GM18526 (cell line): ENCODE results near the gene HAAO.

Experiments used
- POLR2A ChIP-seq: IDR thresholded peaks from 3 replicates; pipeline ENCODE4 v1.6.1; 2011; ENCODE audit not compliant: insufficient read length; ENCODE audit errors: extremely low read depth

HAAO gene

GRCh38 chr2:42801381-42801780 is 9.0 kb upstream of the HAAO start:
- TF ChIP-seq POLR2A = no peak

DNA sequence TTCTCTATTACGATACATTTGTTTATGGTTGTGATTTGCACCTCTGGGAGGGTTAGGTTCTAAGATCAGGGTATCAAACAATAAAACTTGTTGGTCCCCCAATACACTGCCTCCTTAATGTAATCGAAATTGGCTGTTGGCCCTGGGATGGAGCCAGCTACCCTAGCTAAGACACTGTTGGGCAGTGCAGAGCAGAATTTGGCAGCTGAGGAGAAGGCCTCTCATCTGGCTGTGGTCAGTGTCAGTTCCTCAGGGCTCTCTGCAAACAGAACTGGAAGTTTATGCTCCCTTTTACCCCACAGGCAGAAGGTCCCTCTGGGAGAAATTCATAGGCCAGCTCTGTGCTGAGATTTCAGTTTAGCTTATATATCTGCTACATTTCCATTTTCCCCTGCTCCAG is 8.6 kb upstream of the HAAO start:
- no peak for TF ChIP-seq POLR2A

- no peak for TF ChIP-seq POLR2A
Measured at GRCh38 chr2:42800461-42800962, 8.1 kb upstream of the HAAO start.

- TF ChIP-seq POLR2A = no peak
Measured at GRCh38 chr2:42799881-42800280, 7.5 kb upstream of the HAAO start.

- no peak for TF ChIP-seq POLR2A
Measured at GRCh38 chr2:42797281-42797680, 4.9 kb upstream of the HAAO start.

DNA sequence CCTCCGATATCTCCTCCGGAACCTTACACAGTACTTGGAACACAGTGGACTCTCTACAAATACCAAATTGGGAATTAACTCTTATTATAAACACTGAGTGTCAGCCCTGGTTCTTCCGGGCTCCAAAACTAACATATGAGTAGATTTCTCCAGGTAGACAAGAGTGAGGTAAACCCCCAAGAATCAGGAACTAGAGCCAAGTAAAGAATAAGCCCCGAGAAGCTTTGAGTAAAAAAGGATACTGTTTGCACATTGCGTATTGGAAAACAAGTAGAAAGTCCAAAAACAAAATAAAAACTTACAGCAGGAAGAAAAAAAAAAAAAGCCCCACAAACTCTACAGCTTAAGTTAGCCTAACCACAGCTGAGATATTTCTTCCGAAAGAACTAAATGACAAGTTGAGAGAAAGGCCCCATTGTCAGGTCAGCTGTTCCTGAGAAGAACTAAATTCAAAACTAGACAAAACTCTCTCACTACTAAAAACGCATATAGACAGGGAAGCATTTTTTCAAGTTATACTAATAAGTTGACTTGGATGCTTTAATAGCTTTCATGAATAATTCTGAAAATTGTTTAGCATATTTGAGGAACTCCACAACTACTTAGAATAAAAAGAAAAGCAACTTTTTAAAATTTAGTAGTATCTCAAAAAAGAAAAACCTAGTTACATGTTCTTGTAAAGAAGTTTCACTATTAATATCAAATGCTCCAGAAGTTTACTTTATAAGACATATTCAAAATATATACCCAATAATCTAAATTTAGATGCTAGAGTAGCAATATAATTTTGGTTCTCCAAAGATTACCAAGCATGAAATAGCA is 4.3 kb upstream of the HAAO start:
- TF ChIP-seq POLR2A = no peak

GRCh38 chr2:42795841-42796301 is 3.5 kb upstream of the HAAO start:
- no peak for TF ChIP-seq POLR2A

- no peak for TF ChIP-seq POLR2A
Measured at GRCh38 chr2:42795275-42795674, 2.9 kb upstream of the HAAO start.

DNA sequence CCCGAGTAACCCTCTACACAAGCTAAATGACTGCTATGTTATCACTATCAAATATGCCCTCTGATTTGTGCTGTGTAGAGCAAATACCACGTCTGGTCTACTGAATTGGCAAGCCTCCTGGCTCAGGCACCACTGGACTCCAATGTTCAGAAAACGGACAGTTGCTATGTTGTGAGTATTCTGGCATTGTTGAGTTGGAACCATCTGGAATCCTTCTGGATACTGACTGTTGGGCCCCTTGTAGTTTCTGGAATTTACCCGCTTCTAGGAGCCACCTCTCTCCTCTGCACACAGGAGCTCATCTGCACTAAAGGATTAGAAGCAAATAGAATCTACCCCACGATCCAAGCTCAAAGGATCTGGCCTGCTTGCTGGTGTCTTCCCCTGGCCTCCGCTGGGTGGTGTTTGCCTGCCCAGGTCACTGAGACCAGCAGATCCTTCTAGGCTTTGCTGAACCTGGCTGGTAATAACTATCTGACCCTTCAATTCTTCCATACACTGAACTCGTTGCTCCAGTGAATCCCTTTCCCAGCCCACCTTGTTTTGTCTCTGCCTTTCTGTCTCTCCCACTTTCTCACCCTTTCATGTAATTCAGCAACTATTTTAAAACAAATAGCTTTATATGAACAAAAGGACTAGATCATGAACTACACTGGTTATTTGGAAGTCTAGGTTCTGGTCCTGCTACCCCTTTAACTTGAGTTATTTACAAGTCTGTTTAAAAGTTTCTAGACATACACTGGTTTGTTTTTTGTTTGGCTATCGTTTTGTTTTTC is 2.1 kb upstream of the HAAO start:
- TF ChIP-seq POLR2A = no peak

DNA sequence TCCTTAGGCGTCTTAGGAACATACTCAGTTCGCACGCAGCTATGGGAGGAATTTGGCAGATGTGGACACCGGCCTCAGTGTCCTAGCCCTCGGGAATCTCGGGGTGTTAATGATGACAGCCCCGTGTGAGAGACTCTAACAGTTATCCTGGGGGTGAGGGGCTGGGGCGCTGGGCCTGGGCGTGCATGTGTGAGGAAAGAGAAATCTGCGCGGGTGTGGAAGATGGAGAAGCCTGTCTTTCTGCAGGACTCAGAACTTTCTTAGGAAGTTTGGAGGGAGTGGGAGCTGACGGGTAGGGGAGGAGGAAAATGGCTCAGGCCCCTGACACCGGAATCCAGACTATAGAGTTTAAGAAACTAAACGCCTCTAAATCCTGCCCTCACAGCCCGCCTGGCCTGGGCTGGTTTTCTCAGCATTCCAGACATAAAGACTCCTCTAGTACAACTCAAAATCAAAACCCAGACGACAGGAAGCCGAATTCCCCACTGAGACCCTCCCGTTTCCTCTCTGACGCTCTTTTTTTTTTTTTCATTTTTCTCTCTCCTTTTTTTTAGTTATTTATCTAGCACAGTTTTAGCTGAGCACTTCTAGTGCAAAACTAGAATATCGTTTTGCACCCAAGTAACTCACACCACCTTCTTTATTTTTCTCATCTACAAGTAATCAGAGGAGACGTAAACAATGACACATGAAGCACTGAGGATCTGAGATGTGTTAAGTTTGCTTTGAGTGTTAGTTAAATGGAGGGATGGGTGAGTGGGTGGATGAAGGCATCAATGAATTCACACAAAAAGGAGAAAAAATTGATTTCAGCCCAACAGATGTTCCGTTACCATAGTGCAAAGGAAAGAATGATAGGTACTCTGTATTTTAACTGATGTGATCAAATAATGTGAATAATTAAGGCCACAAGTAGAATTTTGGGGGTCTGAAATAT is 1.2 kb upstream of the HAAO start:
- TF ChIP-seq POLR2A = no peak

GRCh38 chr2:42792087-42792582 is 248 bp downstream of the HAAO start:
- peak; percentile 61 for TF ChIP-seq POLR2A

- no peak for TF ChIP-seq POLR2A
Measured at GRCh38 chr2:42791606-42792005, 777 bp downstream of the HAAO start.

DNA sequence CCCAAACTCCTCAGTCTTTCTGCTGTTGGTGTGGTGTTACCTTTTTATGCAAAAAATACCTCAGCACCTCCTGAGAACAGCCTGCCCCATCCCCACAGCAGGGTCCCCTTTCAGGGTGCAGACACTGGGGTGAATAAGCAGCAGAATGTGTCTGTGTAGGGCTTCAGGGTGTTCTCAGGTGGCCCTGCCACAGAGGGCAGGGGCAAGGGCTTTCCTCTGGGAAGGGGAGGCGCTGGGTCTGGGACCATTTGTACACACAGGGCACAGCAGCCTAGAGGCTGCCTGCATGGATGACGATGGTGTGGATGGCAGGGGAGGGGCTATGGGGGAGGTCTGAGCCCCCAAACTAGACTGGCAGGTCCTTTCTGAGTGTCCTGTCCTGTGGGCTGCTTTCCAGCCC is 2.6 kb downstream of the HAAO start:
- TF ChIP-seq POLR2A = no peak

- TF ChIP-seq POLR2A = no peak
Measured at GRCh38 chr2:42788882-42789281, 3.5 kb downstream of the HAAO start.

GRCh38 chr2:42788478-42788793 is 3.9 kb downstream of the HAAO start:
- TF ChIP-seq POLR2A = no peak
